GM10847 (cell line): ENCODE results near the gene DGAT2.

Experiments
- POLR2A ChIP-seq: IDR thresholded peaks from 2 replicates; pipeline ENCODE4 v1.6.1; 2011; ENCODE audit not compliant: insufficient read length; ENCODE audit errors: extremely low read depth

The DGAT2 gene

GRCh38 chr11:75740681-75741080, 27.9 kb upstream of the DGAT2 start:
- no peak for TF ChIP-seq POLR2A

DNA sequence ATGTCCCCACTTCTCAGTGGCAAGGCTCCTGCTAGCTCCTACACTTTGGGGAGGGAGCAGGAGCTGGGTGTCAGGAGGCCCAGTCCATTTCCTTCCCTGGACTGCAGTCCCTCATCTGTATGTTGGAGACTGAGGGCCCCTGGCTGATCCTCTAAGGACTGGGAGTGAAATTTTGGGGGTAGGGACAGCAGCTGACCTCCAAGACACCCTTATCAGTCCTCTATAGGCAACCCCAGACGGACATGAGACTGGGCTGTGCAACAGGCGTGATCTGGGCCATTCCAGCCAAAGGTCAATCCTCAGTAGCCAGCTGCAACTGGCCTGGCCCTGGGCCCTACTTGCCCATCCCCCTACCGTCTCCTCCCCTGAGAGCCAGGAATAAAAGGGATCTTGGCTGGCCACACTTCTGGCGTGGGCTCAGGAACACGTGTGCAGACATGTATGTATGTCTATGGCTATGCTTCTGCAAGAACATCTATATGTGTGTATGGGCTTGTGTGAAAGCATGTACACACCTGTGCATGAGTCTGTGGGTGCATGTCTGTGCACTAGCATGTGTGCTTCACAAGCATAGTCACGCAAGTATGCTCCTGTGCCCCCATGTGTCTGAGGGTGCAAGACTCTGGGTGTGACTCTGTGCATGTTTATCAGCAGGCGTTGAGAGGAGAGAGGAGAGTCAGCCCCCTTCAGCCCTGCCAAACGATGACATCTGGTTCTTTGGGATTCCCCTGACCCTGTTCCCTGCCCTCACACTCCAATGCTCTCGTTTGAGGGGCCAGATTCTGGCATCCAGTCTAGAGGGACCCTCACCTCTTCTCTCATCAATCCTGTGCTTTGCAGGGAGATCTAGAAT, 24.6 kb upstream of the DGAT2 start:
- no peak for TF ChIP-seq POLR2A

DNA sequence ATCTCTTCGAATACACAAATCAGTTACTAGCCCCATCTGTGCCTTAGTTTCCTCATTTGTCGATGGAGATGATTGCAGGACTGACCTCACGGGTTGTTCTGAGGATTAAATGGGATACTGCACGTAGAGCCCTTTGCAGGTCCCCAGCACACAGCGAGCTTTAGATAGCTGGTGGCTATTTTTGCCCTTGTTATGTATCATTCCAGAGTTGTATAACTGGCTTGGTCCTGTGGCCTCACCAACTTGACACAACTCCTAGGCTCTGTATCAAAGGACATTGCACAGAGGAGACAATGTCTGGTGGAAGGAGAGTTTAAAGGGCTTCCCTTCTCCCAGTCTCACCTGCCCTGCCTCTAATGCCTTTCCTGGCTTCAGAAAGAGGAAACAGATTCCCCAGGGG, 22.8 kb upstream of the DGAT2 start:
- no peak for TF ChIP-seq POLR2A

DNA sequence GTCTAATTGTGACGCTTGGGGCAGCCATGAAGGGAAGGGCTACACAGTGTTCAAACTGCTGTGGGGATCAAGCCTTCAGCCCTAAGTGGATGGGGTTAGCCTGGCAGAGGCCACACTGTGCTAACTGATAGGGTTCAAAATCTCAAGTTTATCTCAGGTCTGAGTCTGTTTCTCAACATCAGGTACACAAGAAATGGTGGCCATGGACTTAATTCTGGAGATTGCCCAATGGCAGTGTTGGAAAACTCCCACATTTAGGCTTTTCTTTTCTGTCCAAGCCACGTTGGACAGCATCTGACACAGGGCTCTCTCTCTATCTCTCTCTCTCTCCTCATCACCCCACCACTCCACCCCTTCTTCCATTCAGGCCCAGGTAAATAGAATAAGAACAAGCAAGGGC, 10.9 kb upstream of the DGAT2 start:
- no peak for TF ChIP-seq POLR2A

DNA sequence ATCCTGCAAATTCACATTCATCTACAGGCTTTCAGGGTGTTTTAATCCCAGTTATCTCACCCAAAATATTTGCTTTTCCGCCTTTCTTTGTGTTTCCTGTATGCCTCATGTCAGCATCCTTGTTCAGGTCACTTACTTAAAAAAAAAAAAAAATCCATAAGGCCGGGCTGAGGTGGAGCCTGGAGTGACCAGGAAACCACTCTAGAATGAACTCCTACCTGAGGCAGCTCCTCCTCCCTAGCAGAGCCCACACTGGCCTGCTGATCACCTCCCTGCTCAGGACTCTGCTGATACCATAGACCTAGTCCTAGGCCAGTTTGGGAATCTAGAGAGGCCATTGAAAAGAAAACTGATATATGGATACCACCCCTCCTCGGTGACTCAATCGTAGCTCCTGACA, 8.7 kb upstream of the DGAT2 start:
- TF ChIP-seq POLR2A, result no peak

DNA sequence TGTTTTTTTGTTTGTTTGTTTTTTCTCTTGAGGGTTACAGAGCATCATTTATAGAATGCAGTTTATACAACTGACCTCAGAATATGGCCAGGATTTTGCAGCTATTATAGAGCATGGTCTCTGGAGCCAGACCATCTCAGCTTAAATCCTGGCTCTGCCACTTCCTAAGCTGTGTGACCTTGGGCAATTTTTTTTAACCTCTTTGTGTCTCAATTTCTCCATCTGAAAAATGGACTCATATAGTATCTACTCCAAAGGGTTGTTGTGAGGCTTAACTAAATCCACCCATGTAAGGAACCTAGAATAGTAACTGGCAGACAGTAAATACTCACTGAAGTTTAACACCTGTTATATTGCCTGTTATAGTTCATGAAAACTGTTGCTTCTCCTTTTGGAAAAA, 8.3 kb upstream of the DGAT2 start:
- TF ChIP-seq POLR2A, result no peak

GRCh38 chr11:75760710-75761493, 7.7 kb upstream of the DGAT2 start:
- TF ChIP-seq POLR2A, result no peak

DNA sequence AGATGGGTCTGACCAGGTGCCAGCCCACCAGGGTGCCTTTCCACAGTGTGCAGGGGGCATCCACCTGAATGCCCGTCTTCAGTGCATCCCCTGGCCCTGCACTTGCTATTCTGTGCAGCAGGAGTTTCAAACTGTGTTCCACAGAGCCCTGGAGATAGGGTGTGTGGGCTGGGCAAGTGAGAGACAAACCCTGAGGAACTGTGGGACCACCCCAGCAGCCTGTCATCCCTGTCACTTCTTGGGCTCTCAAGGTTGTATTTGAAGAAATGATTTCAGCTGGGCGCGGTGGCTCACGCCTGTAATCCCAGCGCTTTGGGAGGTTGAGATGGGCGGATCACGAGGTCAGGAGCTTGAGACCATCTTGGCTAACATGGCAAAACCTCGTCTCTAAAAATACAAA, 6.4 kb upstream of the DGAT2 start:
- no peak for TF ChIP-seq POLR2A

- TF ChIP-seq POLR2A, result no peak
Measured at GRCh38 chr11:75762885-75763284, 5.7 kb upstream of the DGAT2 start.

- TF ChIP-seq POLR2A, result no peak
Measured at GRCh38 chr11:75763846-75764245, 4.7 kb upstream of the DGAT2 start.

DNA sequence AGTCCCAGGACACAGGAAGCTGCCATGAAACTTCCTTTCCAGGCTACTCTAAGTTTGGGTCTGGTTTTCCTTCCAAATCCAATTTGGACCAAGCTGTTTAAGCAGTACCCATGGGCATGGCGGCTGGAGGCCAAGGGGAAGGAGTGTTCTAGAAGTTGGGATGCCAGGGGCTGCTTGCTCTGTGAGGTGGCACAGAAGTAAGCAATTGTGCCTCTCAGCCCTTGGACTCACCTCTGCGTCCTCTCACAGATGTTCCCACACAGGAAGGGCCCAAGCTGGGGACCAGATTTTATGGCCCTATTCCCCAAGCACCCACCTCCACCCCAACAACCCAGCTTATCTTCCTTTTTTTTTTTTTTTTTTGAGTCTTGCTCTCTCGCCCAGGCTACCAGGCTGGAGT, 3.5 kb upstream of the DGAT2 start:
- no peak for TF ChIP-seq POLR2A

DNA sequence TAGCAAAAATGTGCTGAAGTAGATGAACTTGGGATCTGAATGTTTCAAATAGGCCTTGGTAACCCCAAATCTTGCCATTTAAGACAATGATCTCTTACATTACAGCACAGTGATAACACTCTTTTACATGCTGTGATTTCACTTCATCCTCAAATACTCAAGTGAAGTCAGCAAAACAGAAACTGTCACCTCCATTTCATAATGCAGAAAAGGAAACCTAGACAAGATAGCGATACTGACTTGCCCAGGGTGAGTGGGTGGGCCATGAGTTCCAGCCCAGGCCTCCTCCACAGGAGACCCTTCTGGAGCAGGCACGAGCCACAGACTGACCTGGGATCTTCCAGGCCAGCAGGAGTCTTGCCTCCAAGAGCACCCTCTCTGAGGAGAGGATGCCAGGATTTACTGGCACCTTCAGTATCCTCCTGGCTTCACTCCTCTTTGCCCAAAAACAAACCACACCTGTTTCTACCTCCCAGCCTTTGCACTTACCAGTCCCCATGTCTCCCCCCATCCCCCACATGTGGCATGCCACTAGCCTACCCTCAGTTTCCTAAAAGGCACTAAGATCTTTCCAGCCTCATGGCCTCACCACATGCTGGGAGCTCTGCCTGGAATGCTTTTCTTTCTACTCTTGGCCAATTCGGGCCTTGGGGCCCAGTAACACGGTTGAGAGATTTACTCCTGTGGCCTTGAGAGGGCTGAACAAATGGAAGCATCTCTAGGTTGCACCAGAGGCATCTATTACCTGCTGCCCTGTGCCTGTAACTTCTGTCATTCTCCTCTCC, 1.9 kb upstream of the DGAT2 start:
- no peak for TF ChIP-seq POLR2A

DNA sequence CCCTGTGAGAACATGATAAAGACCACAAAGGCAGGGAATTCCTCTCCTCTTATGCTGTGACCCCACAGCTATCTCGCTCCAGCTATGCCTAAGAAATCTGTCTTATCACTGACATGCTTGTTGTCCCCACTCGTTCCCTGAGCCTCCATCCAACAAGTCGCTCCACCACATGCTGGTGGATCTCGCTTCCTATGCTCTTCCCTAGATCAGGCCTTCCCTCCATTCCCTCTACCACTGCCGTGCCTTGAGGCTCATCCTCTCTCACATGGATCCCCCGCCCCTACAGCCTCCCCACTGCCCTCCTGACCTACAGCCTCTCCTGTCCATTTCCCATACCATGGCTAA, 1.4 kb upstream of the DGAT2 start:
- no peak for TF ChIP-seq POLR2A

DNA sequence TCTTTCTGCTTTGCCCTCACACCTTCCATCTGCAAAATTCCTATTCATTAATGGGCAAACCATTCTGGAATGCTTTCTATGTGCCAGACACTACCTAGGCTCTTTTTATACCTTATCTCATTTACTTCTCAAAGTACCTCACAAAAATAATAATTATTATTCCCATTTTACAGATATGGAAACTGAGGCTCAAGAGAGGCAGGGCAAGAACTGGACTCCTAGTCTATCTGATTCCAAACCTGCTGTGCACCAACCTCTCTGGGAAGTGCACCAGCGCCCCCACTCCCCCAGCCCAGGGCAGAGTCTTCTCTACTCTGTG, 826 bp upstream of the DGAT2 start:
- TF ChIP-seq POLR2A, result no peak

- TF ChIP-seq POLR2A, result no peak
Measured at GRCh38 chr11:75768909-75769771, 562 bp downstream of the DGAT2 start.
